HCT116 (cell line): ENCODE measurements around the gene TJAP1. TPM values are rescaled to one million over a fixed set of nuclear protein-coding genes. Genes with fewer than 3 reads are reported as not detected.
A peak's percentile ranks its signal among the peaks of the same experiment; 100 is the strongest.

Experiments
- ATAC-seq: fragments of 200-7000 bp; cut with Tn5 transposase; 2 replicates; pipeline ENCODE4 v1.9.1; 2020; ENCODE audit warnings: mild to moderate bottlenecking, moderate library complexity
- BruUV-seq: library from RNA; stranded (reverse); fragments of 400-500 nt; replicated peaks from 2 replicates; lab custom pipeline; 2021; lab: Mats Ljungman, UMichigan
- CTCF ChIA-PET: fragments of 300-600 bp; sonication (Branson Sonifier 250); formaldehyde crosslinking; loops from one replicate; lab custom pipeline; 2021; ENCODE audit warnings: antibody characterized with exemption; lab: Charles Lee
- POLR2A ChIA-PET: fragments of 300-600, 350-600 bp; sonication (Branson Sonifier 250); formaldehyde crosslinking; loops from one replicate; lab custom pipeline; 2021; ENCODE audit warnings: antibody characterized with exemption; lab: Charles Lee
- RAD21 ChIA-PET, 2 experiments: fragments of 300-600 bp; sonication (Branson Sonifier 250); formaldehyde crosslinking; loops; one replicate each; lab custom pipeline; 2023; ENCODE audit warnings: low total read pairs in 2 of 2; ENCODE audit not compliant: uncharacterized antibody in 2 of 2, unreplicated experiment in 2 of 2, low non-redundant PET in 1 of 2; lab: Charles Lee
- DNase-seq: peaks from one replicate; pipeline ENCODE4 v3.0.0-alpha.2; 2010; ENCODE audit warnings: low read depth, low spot score
- H2AFZ ChIP-seq: fragments of 200-600 bp; shearing (Covaris generic), sonication (generic); 2 replicates; pipeline ENCODE4 v1.6.1; 2017; ENCODE audit warnings: low read depth, mixed run types, mixed read lengths, antibody characterized with exemption, low read length; ENCODE audit not compliant: poor library complexity, severe bottlenecking
- H3K27ac ChIP-seq: 2 replicates; pipeline ENCODE4 v1.5.1; 2012; ENCODE audit warnings: low read depth, low read length
- H3K27me3 ChIP-seq: fragments of 200-600 bp; sonication (generic); 2 replicates; pipeline ENCODE4 v1.6.1; 2016; ENCODE audit warnings: mixed run types, low read length, mixed read lengths; ENCODE audit not compliant: insufficient read depth
- H3K36me3 ChIP-seq, 2 experiments: fragments of 200-500 bp in 1 of 2; fragments of 200-600 bp in 1 of 2; sonication (Bioruptor generic) in 1 of 2; sonication (generic) in 1 of 2; 2 replicates each; pipeline versions ENCODE4 v1.5.1 to v1.6.1; 2014 to 2016; ENCODE audit warnings: low read length in 2 of 2, inconsistent platforms in 1 of 2, mixed read lengths in 1 of 2, mixed run types in 1 of 2; ENCODE audit not compliant: insufficient read depth in 2 of 2, control insufficient read depth in 1 of 2
- H3K4me1 ChIP-seq, 2 experiments: fragments of 200-600 bp in 1 of 2; sonication (generic) in 1 of 2; 2 replicates each; pipeline versions ENCODE4 v1.5.1 to v1.6.1; 2012 to 2017; ENCODE audit warnings: low read length in 2 of 2, inconsistent platforms in 1 of 2, mild to moderate bottlenecking in 1 of 2, mixed read lengths in 1 of 2, mixed run types in 1 of 2, moderate library complexity in 1 of 2; ENCODE audit not compliant: insufficient read depth in 2 of 2, control insufficient read depth in 1 of 2
- H3K4me2 ChIP-seq: fragments of 200-600 bp; sonication (generic); 2 replicates; pipeline ENCODE4 v1.6.1; 2017; ENCODE audit warnings: mixed run types, low read length, mixed read lengths
- H3K4me3 ChIP-seq, 2 experiments: fragments of 200-600 bp in 1 of 2; sonication (generic) in 1 of 2; replicated peaks in 1 of 2; 2 replicates each; pipeline ENCODE4 v1.5.1; 2011 to 2016; ENCODE audit warnings: low read length in 2 of 2, control low read depth in 1 of 2, low read depth in 1 of 2, mild to moderate bottlenecking in 1 of 2, mixed read lengths in 1 of 2, mixed run types in 1 of 2
- H3K79me2 ChIP-seq: fragments of 200-600 bp; sonication (generic); 2 replicates; pipeline ENCODE4 v1.6.1; 2017; ENCODE audit warnings: mild to moderate bottlenecking, mixed run types, low read length, moderate library complexity, mixed read lengths; ENCODE audit not compliant: insufficient read depth
- H3K9ac ChIP-seq: fragments of 200-600 bp; sonication (generic); 2 replicates; pipeline ENCODE4 v1.6.1; 2016; ENCODE audit warnings: low read length, mixed read lengths
- H3K9me2 ChIP-seq: fragments of 200-600 bp; sonication (generic), shearing (Covaris generic); 2 replicates; pipeline ENCODE4 v1.6.1; 2017; ENCODE audit warnings: mixed run types, mild to moderate bottlenecking, moderate library complexity; ENCODE audit not compliant: insufficient read depth
- H3K9me3 ChIP-seq, 2 experiments: fragments of 200-500 bp in 1 of 2; fragments of 200-600 bp in 1 of 2; sonication (Bioruptor generic) in 1 of 2; sonication (generic) in 1 of 2; 2 replicates each; pipeline ENCODE4 v1.6.1; 2014 to 2017; ENCODE audit warnings: low read length in 2 of 2, mixed read lengths in 2 of 2, inconsistent platforms in 1 of 2, low read depth in 1 of 2, mild to moderate bottlenecking in 1 of 2, mixed run types in 1 of 2, moderate library complexity in 1 of 2; ENCODE audit not compliant: control insufficient read depth in 1 of 2, insufficient read depth in 1 of 2
- H4K20me1 ChIP-seq: fragments of 200-600 bp; sonication (generic), shearing (Covaris generic); 2 replicates; pipeline ENCODE4 v1.6.1; 2017; ENCODE audit warnings: mixed run types, mild to moderate bottlenecking, moderate library complexity; ENCODE audit not compliant: insufficient read depth
- CBX3 ChIP-seq: IDR thresholded peaks from 2 replicates; pipeline ENCODE4 v1.6.1; 2012; ENCODE audit warnings: low read depth
- EGR1 ChIP-seq: IDR thresholded peaks from 2 replicates; pipeline ENCODE4 v1.6.1; 2012; ENCODE audit warnings: low read depth
- ELF1 ChIP-seq: IDR thresholded peaks from 2 replicates; pipeline ENCODE4 v1.6.1; 2012; ENCODE audit warnings: low read depth, borderline replicate concordance
- EZH2phosphoT487 ChIP-seq: fragments of 200-600 bp; IDR thresholded peaks from 2 replicates; pipeline ENCODE4 v1.6.1; 2018; ENCODE audit warnings: antibody characterized with exemption, borderline replicate concordance
- FOSL1 ChIP-seq: IDR thresholded peaks from 2 replicates; pipeline ENCODE4 v1.6.1; 2012; ENCODE audit warnings: low read depth
- JUND ChIP-seq: IDR thresholded peaks from 2 replicates; pipeline ENCODE4 v1.6.1; 2012
- POLR2AphosphoS5 ChIP-seq: IDR thresholded peaks from 2 replicates; pipeline ENCODE4 v1.6.1; 2011; ENCODE audit warnings: mild to moderate bottlenecking, low read depth, low read length, moderate library complexity
- RAD21 ChIP-seq: IDR thresholded peaks from 2 replicates; pipeline ENCODE4 v1.6.1; 2012; ENCODE audit warnings: low read depth, mild to moderate bottlenecking
- SRF ChIP-seq: IDR thresholded peaks from 2 replicates; pipeline ENCODE4 v1.6.1; 2012; ENCODE audit warnings: low read depth
- TCF7L2 ChIP-seq: IDR thresholded peaks from 2 replicates; pipeline ENCODE4 v1.7.0; 2011; ENCODE audit warnings: borderline replicate concordance, inconsistent platforms; ENCODE audit not compliant: insufficient read depth, insufficient read length; ENCODE audit errors: extremely low read depth
- ZBTB33 ChIP-seq: IDR thresholded peaks from 2 replicates; pipeline ENCODE4 v1.6.1; 2011; ENCODE audit warnings: mild to moderate bottlenecking, low read length, moderate library complexity; ENCODE audit not compliant: insufficient replicate concordance; ENCODE audit errors: extremely low read depth
- ZFX ChIP-seq: fragments of 450-650 bp; IDR thresholded peaks from 2 replicates; pipeline ENCODE4 v1.6.1; 2017
- ZNF274 ChIP-seq: fragments of 200-500 bp; sonication (Bioruptor generic); IDR thresholded peaks from 2 replicates; pipeline ENCODE4 v1.6.1; 2014; ENCODE audit warnings: mild to moderate bottlenecking, low read depth, low read length, inconsistent platforms
- intact Hi-C: fragments of 100-400 bp; cut with micrococcal nuclease; formaldehyde crosslinking; loops from 2 replicates; pipeline ENCODE4 v1.10.0; 2022
- total RNA-seq: library from RNA; stranded (reverse); gene quantifications from one replicate; pipeline ENCODE4 v1.2.1, GENCODE V29; 2021; ENCODE audit not compliant: unreplicated experiment
- TF ChIP-seq, protein P1 (sequence below): IDR thresholded peaks from 2 replicates; pipeline ENCODE4 v1.6.1; 2012
- TF ChIP-seq, protein P2 (sequence below), 3 experiments: fragments of 200-600 bp in 1 of 3; sonication (generic) in 1 of 3; IDR thresholded peaks in 2 of 3; conservative IDR thresholded peaks in 1 of 3; 2 replicates each; pipeline ENCODE4 v1.5.1; 2012 to 2017; ENCODE audit warnings: low read depth in 2 of 3, low read length in 2 of 3, antibody characterized with exemption in 1 of 3, borderline replicate concordance in 1 of 3, control low read depth in 1 of 3, mild to moderate bottlenecking in 1 of 3, mixed read lengths in 1 of 3, mixed run types in 1 of 3, moderate library complexity in 1 of 3; ENCODE audit not compliant: insufficient read depth in 1 of 3
- TF ChIP-seq, protein P3 (sequence below): IDR thresholded peaks from 2 replicates; pipeline ENCODE4 v1.6.1; 2012; ENCODE audit warnings: low read depth

TJAP1 gene
- total RNA-seq, 1 experiment from 2014 or later = 45.2 TPM

GRCh38 chr6:43503443-43503842 is 26.1 kb downstream of the TJAP1 start (continued):
- no peak for TF ChIP-seq CBX3
- no peak for TF ChIP-seq JUND
- TF ChIP-seq, all 23 proteins: peak for 0

DNA sequence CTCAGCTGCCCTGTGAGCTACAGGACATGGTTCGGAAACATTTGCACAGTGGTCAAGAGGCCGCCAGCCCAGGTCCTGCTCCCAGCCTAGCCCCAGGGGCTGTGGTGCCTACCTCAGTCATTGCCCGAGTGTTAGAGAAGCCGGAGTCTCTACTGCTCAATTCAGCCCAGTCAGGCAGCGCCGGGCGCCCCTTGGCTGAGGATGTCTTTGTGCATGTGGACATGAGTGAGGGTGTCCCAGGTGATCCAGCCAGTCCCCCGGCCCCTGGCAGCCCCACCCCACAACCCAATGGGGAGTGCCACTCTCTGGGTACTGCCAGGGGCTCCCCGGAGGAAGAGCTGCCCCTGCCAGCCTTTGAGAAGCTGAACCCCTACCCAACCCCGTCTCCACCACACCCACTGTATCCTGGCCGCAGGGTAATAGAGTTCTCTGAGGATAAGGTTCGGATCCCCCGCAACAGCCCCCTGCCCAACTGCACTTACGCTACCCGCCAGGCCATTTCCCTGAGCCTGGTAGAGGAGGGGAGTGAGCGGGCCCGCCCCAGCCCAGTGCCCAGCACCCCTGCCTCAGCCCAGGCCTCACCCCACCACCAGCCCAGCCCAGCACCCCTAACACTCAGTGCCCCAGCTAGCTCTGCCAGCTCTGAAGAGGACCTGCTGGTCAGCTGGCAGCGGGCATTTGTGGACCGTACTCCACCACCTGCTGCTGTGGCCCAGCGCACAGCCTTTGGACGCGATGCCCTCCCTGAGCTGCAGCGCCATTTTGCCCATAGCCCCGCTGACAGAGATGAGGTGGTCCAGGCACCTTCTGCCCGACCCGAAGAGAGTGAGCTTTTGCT is 27.6 kb downstream of the TJAP1 start:
- H3K4me1 ChIP-seq = peaks cover 6 to 16% of the 10 kb centered on the region in 2 experiments; a peak in 3 of 4 replicates
- ChIA-PET POLR2A (no interaction called here), CTCF (interaction anchor here (0.6 to 3.8 kb wide), 4 partner anchors 9 to 142 kb away, joined by 3 to 31 read pairs (median 16); partner anchors contain the start of gene DLK2), RAD21 (interaction anchor here in 1 of 2 experiments (1.2 kb wide), 1 partner anchor 48 kb away, joined by 6 read pairs; no protein-coding TSS in a partner anchor)
- ATAC-seq (no peak), DNase-seq (no peak)
- no peak overlapping the region for H3K9ac ChIP-seq
- H4K20me1 ChIP-seq = no peaks in the 10 kb centered on the region
- no peaks in the 10 kb centered on the region for H3K79me2 ChIP-seq
- intact Hi-C loops = loop anchor here (10.0 kb wide), 1 partner anchor 140 kb away; the partner anchor contains the start of gene ZNF318
- no peaks in the 10 kb centered on the region for H3K9me3 ChIP-seq
- no peak overlapping the region for H3K27ac ChIP-seq
- H3K4me3 ChIP-seq = no peak overlapping the region
- no peaks in the 10 kb centered on the region for H3K9me2 ChIP-seq
- BruUV-seq = TSS peak; percentile 30
- H3K27me3 ChIP-seq = no peaks in the 10 kb centered on the region
- H3K36me3 ChIP-seq = peaks cover 7 to 23% of the 10 kb centered on the region in 2 experiments; a peak in 2 of 4 replicates
- H3K4me2 ChIP-seq = no peak overlapping the region
- no peak overlapping the region for H2AFZ ChIP-seq
- TF ChIP-seq FOSL1 (no peak), ZBTB33 (no peak), EGR1 (no peak), EZH2phosphoT487 (no peak), ZFX (no peak), CBX3 (no peak), ZNF274 (no peak), TCF7L2 (no peak), POLR2AphosphoS5 (no peak), SRF (no peak), RAD21 (no peak), ELF1 (no peak)
- TF ChIP-seq, protein P1, sequence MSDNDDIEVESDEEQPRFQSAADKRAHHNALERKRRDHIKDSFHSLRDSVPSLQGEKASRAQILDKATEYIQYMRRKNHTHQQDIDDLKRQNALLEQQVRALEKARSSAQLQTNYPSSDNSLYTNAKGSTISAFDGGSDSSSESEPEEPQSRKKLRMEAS = no peak
- TF ChIP-seq, protein P2, sequence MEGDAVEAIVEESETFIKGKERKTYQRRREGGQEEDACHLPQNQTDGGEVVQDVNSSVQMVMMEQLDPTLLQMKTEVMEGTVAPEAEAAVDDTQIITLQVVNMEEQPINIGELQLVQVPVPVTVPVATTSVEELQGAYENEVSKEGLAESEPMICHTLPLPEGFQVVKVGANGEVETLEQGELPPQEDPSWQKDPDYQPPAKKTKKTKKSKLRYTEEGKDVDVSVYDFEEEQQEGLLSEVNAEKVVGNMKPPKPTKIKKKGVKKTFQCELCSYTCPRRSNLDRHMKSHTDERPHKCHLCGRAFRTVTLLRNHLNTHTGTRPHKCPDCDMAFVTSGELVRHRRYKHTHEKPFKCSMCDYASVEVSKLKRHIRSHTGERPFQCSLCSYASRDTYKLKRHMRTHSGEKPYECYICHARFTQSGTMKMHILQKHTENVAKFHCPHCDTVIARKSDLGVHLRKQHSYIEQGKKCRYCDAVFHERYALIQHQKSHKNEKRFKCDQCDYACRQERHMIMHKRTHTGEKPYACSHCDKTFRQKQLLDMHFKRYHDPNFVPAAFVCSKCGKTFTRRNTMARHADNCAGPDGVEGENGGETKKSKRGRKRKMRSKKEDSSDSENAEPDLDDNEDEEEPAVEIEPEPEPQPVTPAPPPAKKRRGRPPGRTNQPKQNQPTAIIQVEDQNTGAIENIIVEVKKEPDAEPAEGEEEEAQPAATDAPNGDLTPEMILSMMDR (IDR thresholded peaks at IDR 0.05 in 2 of 3, conservative IDR thresholded peaks at IDR 0.05 in 1 of 3; ENCODE audit: borderline replicate concordance in 1 of 3, insufficient read depth in 1 of 3, low read depth in 2 of 3, low read length in 2 of 3) = no peak
- TF ChIP-seq, protein P3, sequence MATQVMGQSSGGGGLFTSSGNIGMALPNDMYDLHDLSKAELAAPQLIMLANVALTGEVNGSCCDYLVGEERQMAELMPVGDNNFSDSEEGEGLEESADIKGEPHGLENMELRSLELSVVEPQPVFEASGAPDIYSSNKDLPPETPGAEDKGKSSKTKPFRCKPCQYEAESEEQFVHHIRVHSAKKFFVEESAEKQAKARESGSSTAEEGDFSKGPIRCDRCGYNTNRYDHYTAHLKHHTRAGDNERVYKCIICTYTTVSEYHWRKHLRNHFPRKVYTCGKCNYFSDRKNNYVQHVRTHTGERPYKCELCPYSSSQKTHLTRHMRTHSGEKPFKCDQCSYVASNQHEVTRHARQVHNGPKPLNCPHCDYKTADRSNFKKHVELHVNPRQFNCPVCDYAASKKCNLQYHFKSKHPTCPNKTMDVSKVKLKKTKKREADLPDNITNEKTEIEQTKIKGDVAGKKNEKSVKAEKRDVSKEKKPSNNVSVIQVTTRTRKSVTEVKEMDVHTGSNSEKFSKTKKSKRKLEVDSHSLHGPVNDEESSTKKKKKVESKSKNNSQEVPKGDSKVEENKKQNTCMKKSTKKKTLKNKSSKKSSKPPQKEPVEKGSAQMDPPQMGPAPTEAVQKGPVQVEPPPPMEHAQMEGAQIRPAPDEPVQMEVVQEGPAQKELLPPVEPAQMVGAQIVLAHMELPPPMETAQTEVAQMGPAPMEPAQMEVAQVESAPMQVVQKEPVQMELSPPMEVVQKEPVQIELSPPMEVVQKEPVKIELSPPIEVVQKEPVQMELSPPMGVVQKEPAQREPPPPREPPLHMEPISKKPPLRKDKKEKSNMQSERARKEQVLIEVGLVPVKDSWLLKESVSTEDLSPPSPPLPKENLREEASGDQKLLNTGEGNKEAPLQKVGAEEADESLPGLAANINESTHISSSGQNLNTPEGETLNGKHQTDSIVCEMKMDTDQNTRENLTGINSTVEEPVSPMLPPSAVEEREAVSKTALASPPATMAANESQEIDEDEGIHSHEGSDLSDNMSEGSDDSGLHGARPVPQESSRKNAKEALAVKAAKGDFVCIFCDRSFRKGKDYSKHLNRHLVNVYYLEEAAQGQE = no peak
